Calu3 (cell line): ENCODE data around the gene ARHGAP15. TPM values are rescaled to one million over a fixed set of nuclear protein-coding genes. Genes with fewer than 3 reads are reported as not detected.

Experiments used
- BruUV-seq: library from RNA; stranded (reverse); fragments of 400-500 nt; replicated peaks from 2 replicates; lab custom pipeline; 2021; lab: Mats Ljungman, UMichigan
- CTCF ChIA-PET: fragments of 300-600 bp; sonication (Branson Sonifier 250); formaldehyde crosslinking; loops from one replicate; lab custom pipeline; 2022; ENCODE audit warnings: antibody characterized with exemption; lab: Charles Lee
- DNase-seq: peaks from one replicate; pipeline ENCODE4 v3.0.0; 2022
- H3K27ac Mint-ChIP-seq: one replicate; pipeline ENCODE4 v1.8.0; 2022; ENCODE audit warnings: mixed read lengths; ENCODE audit not compliant: unreplicated experiment
- H3K27me3 Mint-ChIP-seq: one replicate; pipeline ENCODE4 v1.8.0; 2022; ENCODE audit warnings: mixed read lengths; ENCODE audit not compliant: unreplicated experiment
- H3K36me3 Mint-ChIP-seq: one replicate; pipeline ENCODE4 v1.8.0; 2022; ENCODE audit warnings: mild to moderate bottlenecking, moderate library complexity, mixed read lengths; ENCODE audit not compliant: insufficient read depth, unreplicated experiment
- H3K4me1 Mint-ChIP-seq: one replicate; pipeline ENCODE4 v1.8.0; 2022; ENCODE audit warnings: mild to moderate bottlenecking, low read depth, mixed read lengths; ENCODE audit not compliant: unreplicated experiment
- H3K4me3 Mint-ChIP-seq: one replicate; pipeline ENCODE4 v1.8.0; 2022; ENCODE audit warnings: mild to moderate bottlenecking, low read depth, moderate library complexity, mixed read lengths; ENCODE audit not compliant: unreplicated experiment
- H3K9me3 Mint-ChIP-seq: one replicate; pipeline ENCODE4 v1.8.0; 2022; ENCODE audit warnings: low read depth, mixed read lengths; ENCODE audit not compliant: unreplicated experiment
- intact Hi-C: fragments of 100-400 bp; cut with micrococcal nuclease; formaldehyde crosslinking; loops from one replicate; pipeline ENCODE4 v1.10.0; 2022; ENCODE audit not compliant: unreplicated experiment
- total RNA-seq: library from RNA; stranded (reverse); gene quantifications from 2 replicates; pipeline ENCODE4 v1.2.3, GENCODE V29; 2022
- TF ChIP-seq, protein P1 (sequence below): fragments of 200-600 bp; IDR thresholded peaks from one replicate; pipeline ENCODE4 v1.8.0; 2022; ENCODE audit warnings: antibody characterized with exemption; ENCODE audit not compliant: unreplicated experiment

ARHGAP15 gene
- total RNA-seq, 1 experiment from 2014 or later, result not detected

DNA sequence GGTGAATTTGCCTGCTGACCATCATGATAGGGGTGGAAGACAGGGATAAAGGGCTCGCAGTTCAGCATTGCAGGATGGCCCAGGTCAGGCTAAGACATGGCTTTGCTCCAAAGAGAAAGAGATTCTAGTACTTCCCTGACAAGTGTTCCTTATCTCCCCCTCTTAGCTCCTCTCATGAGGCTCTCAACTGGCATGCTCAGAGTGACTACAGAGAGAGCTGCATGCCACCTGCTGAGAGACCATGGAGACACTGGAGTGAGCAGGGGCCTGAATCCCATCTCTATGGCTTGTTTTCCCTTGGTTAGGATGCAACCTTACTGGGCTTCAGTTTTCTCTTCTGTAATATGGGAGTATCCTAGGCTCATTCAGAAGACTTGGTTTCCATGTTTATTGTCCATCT lies 94.3 kb downstream of the ARHGAP15 start:
- CTCF ChIA-PET, result no interaction called here
- TF ChIP-seq, protein P1, sequence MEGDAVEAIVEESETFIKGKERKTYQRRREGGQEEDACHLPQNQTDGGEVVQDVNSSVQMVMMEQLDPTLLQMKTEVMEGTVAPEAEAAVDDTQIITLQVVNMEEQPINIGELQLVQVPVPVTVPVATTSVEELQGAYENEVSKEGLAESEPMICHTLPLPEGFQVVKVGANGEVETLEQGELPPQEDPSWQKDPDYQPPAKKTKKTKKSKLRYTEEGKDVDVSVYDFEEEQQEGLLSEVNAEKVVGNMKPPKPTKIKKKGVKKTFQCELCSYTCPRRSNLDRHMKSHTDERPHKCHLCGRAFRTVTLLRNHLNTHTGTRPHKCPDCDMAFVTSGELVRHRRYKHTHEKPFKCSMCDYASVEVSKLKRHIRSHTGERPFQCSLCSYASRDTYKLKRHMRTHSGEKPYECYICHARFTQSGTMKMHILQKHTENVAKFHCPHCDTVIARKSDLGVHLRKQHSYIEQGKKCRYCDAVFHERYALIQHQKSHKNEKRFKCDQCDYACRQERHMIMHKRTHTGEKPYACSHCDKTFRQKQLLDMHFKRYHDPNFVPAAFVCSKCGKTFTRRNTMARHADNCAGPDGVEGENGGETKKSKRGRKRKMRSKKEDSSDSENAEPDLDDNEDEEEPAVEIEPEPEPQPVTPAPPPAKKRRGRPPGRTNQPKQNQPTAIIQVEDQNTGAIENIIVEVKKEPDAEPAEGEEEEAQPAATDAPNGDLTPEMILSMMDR, result no peak
- no peaks in the 10 kb centered on the region for H3K4me1 Mint-ChIP-seq
- DNase-seq, result no peak
- H3K27ac Mint-ChIP-seq, result no peak overlapping the region
- H3K9me3 Mint-ChIP-seq, result no peaks in the 10 kb centered on the region
- H3K27me3 Mint-ChIP-seq, result no peaks in the 10 kb centered on the region
- BruUV-seq, result no TSS peak
- no peak overlapping the region for H3K4me3 Mint-ChIP-seq
- intact Hi-C loops, result loop anchor here (2.0 kb wide), 1 partner anchor 61 kb away; no protein-coding TSS in a partner anchor
- H3K36me3 Mint-ChIP-seq, result no peaks in the 10 kb centered on the region

DNA sequence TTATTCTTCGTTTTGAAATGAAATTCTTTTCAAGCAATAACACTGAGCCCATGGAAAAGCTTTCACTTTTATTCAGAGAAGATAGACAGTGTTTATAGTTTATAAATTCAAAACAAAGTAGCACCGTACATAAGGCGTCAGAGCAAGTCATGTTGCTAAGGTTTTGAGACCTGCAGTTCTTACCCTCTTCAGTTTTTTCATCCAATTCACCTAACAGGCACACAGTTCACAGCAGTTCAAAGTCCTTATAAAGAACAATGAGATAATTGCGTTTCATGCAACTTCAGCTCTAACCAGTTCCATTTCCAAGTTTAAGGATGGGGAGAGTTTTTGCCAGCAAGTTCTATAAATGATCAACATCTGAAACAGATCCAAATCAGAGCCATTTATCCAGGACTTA lies 96.7 kb downstream of the ARHGAP15 start:
- Mint-ChIP-seq H3K27ac (no peak overlapping the region), H3K9me3 (no peaks in the 10 kb centered on the region), H3K4me3 (no peak overlapping the region), H3K27me3 (no peaks in the 10 kb centered on the region), H3K4me1 (no peaks in the 10 kb centered on the region), H3K36me3 (no peaks in the 10 kb centered on the region)
- TF ChIP-seq, protein P1, result no peak
- BruUV-seq, result no TSS peak
- intact Hi-C loops, result no loop called here
- CTCF ChIA-PET, result no interaction called here
- no peak for DNase-seq

DNA sequence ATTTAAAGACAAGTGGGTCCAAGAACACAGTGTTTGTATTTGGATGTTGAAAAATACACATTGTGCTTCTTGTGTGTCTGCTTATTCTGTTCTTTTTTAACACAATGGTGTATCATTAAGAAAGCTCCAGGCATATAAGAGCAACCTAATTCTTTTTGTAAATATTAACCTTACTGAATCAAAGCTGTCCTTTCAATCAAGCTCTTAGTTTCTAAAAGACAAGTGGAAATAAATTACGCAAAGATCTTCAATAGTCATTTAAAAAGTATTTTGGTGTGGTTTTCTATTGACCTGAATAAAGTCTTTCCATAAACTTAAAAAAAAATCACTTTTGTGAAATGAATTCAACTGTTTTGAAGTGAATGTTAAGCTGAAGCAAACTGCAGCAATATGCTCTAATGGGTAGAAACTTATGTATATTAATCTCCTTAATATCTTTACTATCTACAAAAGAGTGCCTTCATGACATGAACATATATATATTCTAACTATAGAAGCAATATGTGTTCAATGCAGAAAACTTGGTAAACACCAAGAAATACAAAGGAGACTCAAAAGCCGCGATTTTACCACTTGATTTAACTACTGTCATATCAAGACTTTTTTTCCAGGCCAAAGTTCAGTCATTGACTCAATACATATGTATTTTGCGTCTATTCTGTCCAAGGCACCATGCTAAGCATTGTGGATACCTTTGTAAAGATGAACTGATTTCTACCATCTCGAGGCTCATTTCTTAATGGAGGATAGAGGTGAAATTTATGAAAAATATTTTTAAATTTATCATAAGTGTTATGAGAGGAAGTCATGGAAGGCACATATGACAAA lies 97.7 kb downstream of the ARHGAP15 start:
- H3K9me3 Mint-ChIP-seq, result no peaks in the 10 kb centered on the region
- no peak overlapping the region for H3K4me3 Mint-ChIP-seq
- BruUV-seq, result no TSS peak
- no peaks in the 10 kb centered on the region for H3K4me1 Mint-ChIP-seq
- H3K27ac Mint-ChIP-seq, result no peak overlapping the region
- H3K36me3 Mint-ChIP-seq, result no peaks in the 10 kb centered on the region
- TF ChIP-seq, protein P1, result no peak
- H3K27me3 Mint-ChIP-seq, result no peaks in the 10 kb centered on the region
- no peak for DNase-seq
- CTCF ChIA-PET, result no interaction called here
- intact Hi-C loops, result no loop called here

DNA sequence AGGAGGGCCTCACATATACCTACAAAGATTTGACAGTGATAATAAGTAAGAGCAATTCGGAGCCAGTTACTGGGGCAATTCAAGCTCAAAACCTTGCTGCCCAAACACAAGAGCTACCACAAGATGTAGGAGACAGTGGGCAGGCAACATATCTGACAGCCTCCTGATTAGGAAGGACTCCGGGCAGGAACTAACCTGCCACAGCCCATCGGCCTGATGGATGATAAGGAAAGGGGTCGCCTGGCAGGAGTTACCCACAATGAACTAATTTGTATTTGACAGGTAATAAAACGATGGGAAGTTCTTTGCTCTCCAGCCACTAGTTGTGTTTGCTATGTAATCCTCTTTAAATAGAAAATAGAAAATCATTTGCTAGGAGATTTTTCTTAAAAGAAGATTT lies 100.2 kb downstream of the ARHGAP15 start:
- CTCF ChIA-PET, result no interaction called here
- no peaks in the 10 kb centered on the region for H3K36me3 Mint-ChIP-seq
- intact Hi-C loops, result no loop called here
- H3K27ac Mint-ChIP-seq, result no peak overlapping the region
- H3K4me1 Mint-ChIP-seq, result no peaks in the 10 kb centered on the region
- TF ChIP-seq, protein P1, result no peak
- no peak overlapping the region for H3K4me3 Mint-ChIP-seq
- no peak for DNase-seq
- BruUV-seq, result no TSS peak
- H3K9me3 Mint-ChIP-seq, result no peaks in the 10 kb centered on the region
- H3K27me3 Mint-ChIP-seq, result no peaks in the 10 kb centered on the region
